Neural progenitor cell (in vitro differentiated cells): ENCODE results near the gene MPC2.
"Not testable (repeated sequence)": the region's sequence is repeated elsewhere in the genome, so short reads cannot be mapped to it uniquely, and the experiment has no call there.

Experiments
- CTCF ChIP-seq: fragments of 200-600 bp; sonication (generic); IDR thresholded peaks from 2 replicates; pipeline ENCODE4 v1.5.1; 2017; ENCODE audit warnings: antibody characterized with exemption, mild to moderate bottlenecking
- EZH2 ChIP-seq: fragments of 200-600 bp; sonication (generic); IDR thresholded peaks from 2 replicates; pipeline ENCODE4 v1.6.1; 2017; ENCODE audit warnings: antibody characterized with exemption, mild to moderate bottlenecking, moderate library complexity
- EZH2phosphoT487 ChIP-seq: fragments of 200-600 bp; sonication (generic); IDR thresholded peaks from 2 replicates; pipeline ENCODE4 v1.6.1; 2017; ENCODE audit warnings: antibody characterized with exemption

DNA sequence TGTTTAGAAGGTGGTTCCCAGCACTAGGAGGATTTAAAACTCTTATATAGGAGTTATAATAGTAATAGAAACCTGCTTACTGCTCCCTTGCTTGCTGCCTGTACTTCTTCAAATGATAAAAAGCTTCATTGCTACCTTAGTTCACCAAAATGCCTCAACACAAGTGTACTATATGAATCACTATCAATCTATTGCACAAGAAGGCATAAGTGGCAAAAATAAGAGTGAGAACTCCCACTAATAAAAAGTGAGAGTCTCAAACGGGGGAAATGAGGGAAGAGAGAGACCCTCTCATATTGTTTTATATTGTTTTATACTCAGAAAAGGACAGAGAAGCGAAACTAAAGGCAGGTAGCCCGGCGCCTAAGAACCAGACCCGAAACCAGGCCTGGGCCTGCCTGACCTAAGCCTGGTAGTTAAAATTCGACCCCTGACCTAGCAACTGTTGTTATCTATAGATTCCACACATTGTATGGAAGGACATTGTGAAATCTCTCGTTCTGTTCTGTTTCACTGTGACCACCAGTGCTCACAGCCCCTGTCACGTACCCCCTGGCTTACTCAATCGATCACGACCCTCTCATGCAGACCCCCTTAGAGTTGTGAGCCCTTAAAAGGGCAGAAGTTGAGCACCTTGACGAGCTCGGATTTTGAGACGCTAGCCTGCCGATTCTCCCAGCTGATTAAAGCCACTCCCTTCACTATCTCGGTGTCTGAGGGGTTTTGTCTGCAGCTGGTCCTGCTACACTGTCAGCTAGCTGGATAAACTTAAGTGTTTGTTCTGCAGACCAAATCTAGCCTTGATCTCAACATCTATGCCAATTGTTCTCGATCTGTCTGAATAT lies 67.5 kb downstream of the MPC2 start:
- TF ChIP-seq EZH2, CTCF, EZH2phosphoT487: not testable (repeated sequence)
